Esophagus (tissue), 2 donors: Measurements from ENCODE around the gene TNNI2. TPM values are rescaled to one million over a fixed set of nuclear protein-coding genes. Genes with fewer than 3 reads are reported as not detected.

Source experiments
- H3K27ac ChIP-seq, 2 donors: one replicate each; pipeline ENCODE4 v1.5.1; 2013; ENCODE audit warnings: low read depth in 2 of 2, mild to moderate bottlenecking in 2 of 2, inconsistent platforms in 1 of 2, low read length in 1 of 2, moderate library complexity in 1 of 2
- H3K27me3 ChIP-seq, 2 donors: one replicate each; pipeline ENCODE4 v1.6.1; 2013; ENCODE audit warnings: low read length in 2 of 2, control low read depth in 1 of 2, mild to moderate bottlenecking in 1 of 2; ENCODE audit not compliant: insufficient read depth in 2 of 2, control insufficient read depth in 1 of 2
- H3K36me3 ChIP-seq, 2 donors: one replicate each; pipeline ENCODE4 v1.6.1; 2013; ENCODE audit warnings: low read length in 1 of 2; ENCODE audit not compliant: control insufficient read depth in 2 of 2, insufficient read depth in 2 of 2
- H3K4me1 ChIP-seq, 2 donors: one replicate each; pipeline ENCODE4 v1.6.1; 2013; ENCODE audit warnings: low read length in 1 of 2; ENCODE audit not compliant: control insufficient read depth in 2 of 2, insufficient read depth in 2 of 2
- H3K4me3 ChIP-seq, 2 donors: one replicate each; pipeline ENCODE4 v1.5.1; 2013; ENCODE audit warnings: low read length in 2 of 2, mild to moderate bottlenecking in 2 of 2, low read depth in 1 of 2, moderate library complexity in 1 of 2
- H3K9me3 ChIP-seq, 2 donors: one replicate each; pipeline ENCODE4 v1.6.1; 2013; ENCODE audit warnings: mild to moderate bottlenecking in 2 of 2, low read depth in 1 of 2, low read length in 1 of 2, moderate library complexity in 1 of 2; ENCODE audit not compliant: control insufficient read depth in 2 of 2, insufficient read depth in 1 of 2
- WGBS, 2 donors: extraction: QIAGEN DNeasy Blood & Tissue Kit; methylation state at CpG; one replicate each; pipeline ENCODE4 v1.1.7; 2013; 5-methylcytosine and 5-hydroxymethylcytosine counted together
- polyA plus RNA-seq, 2 donors: library from polyadenylated mRNA; stranded (reverse); fragments of 200-250 nt; gene quantifications; one replicate each; pipeline ENCODE4 v1.2.3, GENCODE V29; 2013
- donor health status: healthy with polysubstance abuse.
- donor health status: Bipolar disorder and iron deficiency.

TNNI2 gene
- polyA plus RNA-seq, 2 donors: 9.8 to 166 TPM

- 12 to 14% methylated on average over 36 to 40 of the region's 40 CpGs for WGBS, 2 donors
- H3K9me3 ChIP-seq: no peaks in the 10 kb centered on the region
- H3K36me3 ChIP-seq: peaks cover 0 to 2% of the 10 kb centered on the region in 2 donors
- no peaks in the 10 kb centered on the region for H3K27me3 ChIP-seq
- peaks cover 8 to 66% of the 10 kb centered on the region in 2 donors for H3K4me1 ChIP-seq
- peak overlapping the region; percentile 23 to 97 for H3K27ac ChIP-seq
- no peak overlapping the region for H3K4me3 ChIP-seq
These were observed 6.4 kb upstream of the TNNI2 start for GRCh38 chr11:1832211-1832919.

GRCh38 chr11:1832920-1833295, 5.9 kb upstream of the TNNI2 start:
- no peak overlapping the region for H3K4me3 ChIP-seq
- peak overlapping the region; percentile 93 to 97 for H3K27ac ChIP-seq

GRCh38 chr11:1834062-1834610, 4.6 kb upstream of the TNNI2 start:
- H3K4me1 ChIP-seq: peaks cover 8 to 63% of the 10 kb centered on the region in 2 donors
- peak overlapping the region in 1 of 2 donors; percentile 57 for H3K4me3 ChIP-seq
- 42 to 53% methylated on average over 12 to 14 of the region's 14 CpGs for WGBS, 2 donors

More at GRCh38 chr11:1832920-1833295, 5.9 kb upstream of the TNNI2 start:
- WGBS, 2 donors: 49 to 51% methylated on average over 17 of the region's 17 CpGs
- H3K4me1 ChIP-seq: peaks cover 8 to 67% of the 10 kb centered on the region in 2 donors
- H3K27me3 ChIP-seq: no peaks in the 10 kb centered on the region
- no peaks in the 10 kb centered on the region for H3K9me3 ChIP-seq
- peaks cover 0 to 2% of the 10 kb centered on the region in 2 donors for H3K36me3 ChIP-seq

GRCh38 chr11:1834779-1835670, 3.8 kb upstream of the TNNI2 start, which contains the start of gene SYT8:
TSS of gene SYT8 (plus strand) at chr11:1834990. CDS start at chr11:1835106, 116 bp downstream.
- Histone ChIP-seq H3K27me3 (no peaks in the 10 kb centered on the region), H3K4me3 (peak within 1 kb of the TSS; percentile 8 to 57), H3K27ac (peak within 1 kb of the TSS; percentile 93 to 97), H3K4me1 (peaks cover 8 to 59% of the 10 kb centered on the region in 2 donors), H3K9me3 (no peaks in the 10 kb centered on the region), H3K36me3 (peaks cover 0 to 4% of the 10 kb centered on the region in 2 donors)
- WGBS, 2 donors: 49 to 76% methylated on average over 24 to 26 of the region's 26 CpGs

More at GRCh38 chr11:1834062-1834610, 4.6 kb upstream of the TNNI2 start:
- no peaks in the 10 kb centered on the region for H3K27me3 ChIP-seq
- H3K27ac ChIP-seq: peak overlapping the region; percentile 93 to 97
- peaks cover 0 to 2% of the 10 kb centered on the region in 2 donors for H3K36me3 ChIP-seq
- no peaks in the 10 kb centered on the region for H3K9me3 ChIP-seq

GRCh38 chr11:1835671-1836010, 3.1 kb upstream of the TNNI2 start:
- 63 to 85% methylated on average over 12 of the region's 12 CpGs for WGBS, 2 donors
- H3K4me1 ChIP-seq: peaks cover 8 to 54% of the 10 kb centered on the region in 2 donors

GRCh38 chr11:1836011-1836945, 2.5 kb upstream of the TNNI2 start:
- Histone ChIP-seq H3K27ac (peak overlapping the region in 1 of 2 donors; percentile 8), H3K9me3 (no peaks in the 10 kb centered on the region), H3K36me3 (peaks cover 0 to 8% of the 10 kb centered on the region in 2 donors), H3K4me3 (peak overlapping the region in 1 of 2 donors; percentile 57), H3K4me1 (peaks cover 7 to 48% of the 10 kb centered on the region in 2 donors), H3K27me3 (no peaks in the 10 kb centered on the region)
- WGBS, 2 donors: 57 to 84% methylated on average over 43 of the region's 43 CpGs

More at GRCh38 chr11:1835671-1836010, 3.1 kb upstream of the TNNI2 start:
- Histone ChIP-seq H3K27ac (peak overlapping the region; percentile 88 to 91), H3K36me3 (peaks cover 0 to 4% of the 10 kb centered on the region in 2 donors), H3K4me3 (peak overlapping the region in 1 of 2 donors; percentile 57), H3K9me3 (no peaks in the 10 kb centered on the region), H3K27me3 (no peaks in the 10 kb centered on the region)

GRCh38 chr11:1837171-1838076, 1.4 kb upstream of the TNNI2 start:
- Histone ChIP-seq H3K27ac (no peak overlapping the region), H3K36me3 (peaks cover 0 to 9% of the 10 kb centered on the region in 2 donors), H3K27me3 (no peaks in the 10 kb centered on the region), H3K9me3 (no peaks in the 10 kb centered on the region), H3K4me3 (peak overlapping the region in 1 of 2 donors; percentile 57), H3K4me1 (peaks cover 4 to 41% of the 10 kb centered on the region in 2 donors)
- 36 to 46% methylated on average over 34 to 38 of the region's 38 CpGs for WGBS, 2 donors

- no peak overlapping the region for H3K27ac ChIP-seq
- peaks cover 3 to 45% of the 10 kb centered on the region in 2 donors for H3K4me1 ChIP-seq
These were observed 730 bp upstream of the TNNI2 start for GRCh38 chr11:1838077-1838425.

More at GRCh38 chr11:1838077-1838425, 730 bp upstream of the TNNI2 start:
- Histone ChIP-seq H3K36me3 (peaks cover 0 to 9% of the 10 kb centered on the region in 2 donors), H3K4me3 (no peak overlapping the region), H3K27me3 (no peaks in the 10 kb centered on the region), H3K9me3 (no peaks in the 10 kb centered on the region)
- 44 to 50% methylated on average over 14 to 17 of the region's 17 CpGs for WGBS, 2 donors
